Stimulated activated CD4-positive, alpha-beta T cell treated with anti-CD3 and anti-CD28 coated beads, TNF-alpha, amount 100 ng/mL, for 24 hours (primary cell): Measurements from ENCODE around the gene WDR91.

Experiments used
- DNase-seq, 3 experiments: peaks; one replicate each; pipeline ENCODE4 v3.0.0-alpha.2; 2020; ENCODE audit warnings: low read depth in 3 of 3

The WDR91 gene

GRCh38 chr7:135211179-135211945, at the start of gene WDR91:
Gene WDR91, minus strand, starts transcription at chr7:135211526. Its CDS starts 24 bp downstream, at chr7:135211502.
- DNase-seq = peak; percentile 93 to 97 (median 96)

- no peak for DNase-seq
Observed at GRCh38 chr7:135260470-135260869, 49.1 kb upstream of the WDR91 start.

GRCh38 chr7:135259702-135260101, 48.4 kb upstream of the WDR91 start:
- DNase-seq = no peak

- DNase-seq = no peak
Observed at GRCh38 chr7:135258585-135258984, 47.3 kb upstream of the WDR91 start.

- no peak for DNase-seq
Observed at GRCh38 chr7:135257790-135258189, 46.5 kb upstream of the WDR91 start.

GRCh38 chr7:135253851-135254771, 42.8 kb upstream of the WDR91 start:
- no peak for DNase-seq

- DNase-seq = peak in 1 of 3 experiments; percentile 5
Observed at GRCh38 chr7:135251496-135252391, 40.4 kb upstream of the WDR91 start.

GRCh38 chr7:135248546-135248945, 37.2 kb upstream of the WDR91 start:
- no peak for DNase-seq

GRCh38 chr7:135247746-135248471, 36.6 kb upstream of the WDR91 start:
- no peak for DNase-seq

- no peak for DNase-seq
Observed at GRCh38 chr7:135246191-135246825, 35.0 kb upstream of the WDR91 start.

GRCh38 chr7:135245226-135246190, 34.2 kb upstream of the WDR91 start:
- no peak for DNase-seq

- no peak for DNase-seq
Observed at GRCh38 chr7:135242096-135242684, 30.9 kb upstream of the WDR91 start.

GRCh38 chr7:135240441-135240840, 29.1 kb upstream of the WDR91 start:
- DNase-seq = no peak

GRCh38 chr7:135239263-135239662, 27.9 kb upstream of the WDR91 start:
- DNase-seq = no peak

GRCh38 chr7:135238112-135238744, 26.9 kb upstream of the WDR91 start:
- no peak for DNase-seq

GRCh38 chr7:135236727-135237126, 25.4 kb upstream of the WDR91 start:
- DNase-seq = no peak

GRCh38 chr7:135235841-135236240, 24.5 kb upstream of the WDR91 start:
- DNase-seq = no peak

- DNase-seq = no peak
Observed at GRCh38 chr7:135234727-135235126, 23.4 kb upstream of the WDR91 start.
